Measurements from ENCODE around the gene LRRC34.

DNA sequence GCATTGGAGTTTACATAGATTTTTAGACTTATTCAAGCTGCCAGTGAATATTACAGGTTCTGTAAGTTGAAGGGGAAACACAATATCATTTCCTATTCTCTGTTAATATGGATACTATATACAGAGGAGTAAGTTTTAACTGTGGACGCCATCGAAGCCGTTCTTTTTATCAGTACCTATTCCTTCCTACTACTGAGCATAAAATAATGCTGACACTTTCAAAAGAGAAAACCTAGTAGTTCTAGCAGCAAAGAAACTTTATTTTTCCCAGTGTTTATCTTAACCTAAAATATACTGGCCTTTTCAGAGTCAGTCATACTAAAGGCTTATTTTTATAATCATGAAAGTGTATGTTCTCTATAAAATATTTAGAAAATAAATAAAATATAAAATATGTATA is 42.8 kb upstream of the LRRC34 start:
- TF ChIP-seq EZH2 (IDR thresholded peaks at IDR 0.05; ENCODE audit: borderline replicate concordance, control insufficient read depth, low read depth, low read length) (no peak), BHLHE40 (IDR thresholded peaks at IDR 0.05; ENCODE audit: borderline replicate concordance in 1 of 2, low read depth in 2 of 2, low read length in 1 of 2) (no peak), HDAC2 (IDR thresholded peaks at IDR 0.05) (no peak), POLR2A (IDR thresholded peaks at IDR 0.05; ENCODE audit: low read depth, low read length) (no peak), SIX5 (IDR thresholded peaks at IDR 0.05; ENCODE audit: low read depth, low read length, severe bottlenecking) (no peak), ZNF274 (IDR thresholded peaks at IDR 0.05; ENCODE audit: insufficient read depth, insufficient read length) (no peak), DPF2 (IDR thresholded peaks at IDR 0.05) (no peak)
- TF ChIP-seq, protein P1, sequence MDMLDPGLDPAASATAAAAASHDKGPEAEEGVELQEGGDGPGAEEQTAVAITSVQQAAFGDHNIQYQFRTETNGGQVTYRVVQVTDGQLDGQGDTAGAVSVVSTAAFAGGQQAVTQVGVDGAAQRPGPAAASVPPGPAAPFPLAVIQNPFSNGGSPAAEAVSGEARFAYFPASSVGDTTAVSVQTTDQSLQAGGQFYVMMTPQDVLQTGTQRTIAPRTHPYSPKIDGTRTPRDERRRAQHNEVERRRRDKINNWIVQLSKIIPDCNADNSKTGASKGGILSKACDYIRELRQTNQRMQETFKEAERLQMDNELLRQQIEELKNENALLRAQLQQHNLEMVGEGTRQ (IDR thresholded peaks at IDR 0.05; ENCODE audit: borderline replicate concordance, low read depth, low read length), result no peak
- TF ChIP-seq, protein P2, sequence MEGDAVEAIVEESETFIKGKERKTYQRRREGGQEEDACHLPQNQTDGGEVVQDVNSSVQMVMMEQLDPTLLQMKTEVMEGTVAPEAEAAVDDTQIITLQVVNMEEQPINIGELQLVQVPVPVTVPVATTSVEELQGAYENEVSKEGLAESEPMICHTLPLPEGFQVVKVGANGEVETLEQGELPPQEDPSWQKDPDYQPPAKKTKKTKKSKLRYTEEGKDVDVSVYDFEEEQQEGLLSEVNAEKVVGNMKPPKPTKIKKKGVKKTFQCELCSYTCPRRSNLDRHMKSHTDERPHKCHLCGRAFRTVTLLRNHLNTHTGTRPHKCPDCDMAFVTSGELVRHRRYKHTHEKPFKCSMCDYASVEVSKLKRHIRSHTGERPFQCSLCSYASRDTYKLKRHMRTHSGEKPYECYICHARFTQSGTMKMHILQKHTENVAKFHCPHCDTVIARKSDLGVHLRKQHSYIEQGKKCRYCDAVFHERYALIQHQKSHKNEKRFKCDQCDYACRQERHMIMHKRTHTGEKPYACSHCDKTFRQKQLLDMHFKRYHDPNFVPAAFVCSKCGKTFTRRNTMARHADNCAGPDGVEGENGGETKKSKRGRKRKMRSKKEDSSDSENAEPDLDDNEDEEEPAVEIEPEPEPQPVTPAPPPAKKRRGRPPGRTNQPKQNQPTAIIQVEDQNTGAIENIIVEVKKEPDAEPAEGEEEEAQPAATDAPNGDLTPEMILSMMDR (IDR thresholded peaks at IDR 0.05 in 2 of 3, conservative IDR thresholded peaks at IDR 0.05 in 1 of 3; ENCODE audit: control insufficient read depth in 2 of 3, extremely low read depth in 1 of 3, insufficient read depth in 1 of 3, low read depth in 3 of 3, low read length in 3 of 3), result no peak
- TF ChIP-seq, protein P3, sequence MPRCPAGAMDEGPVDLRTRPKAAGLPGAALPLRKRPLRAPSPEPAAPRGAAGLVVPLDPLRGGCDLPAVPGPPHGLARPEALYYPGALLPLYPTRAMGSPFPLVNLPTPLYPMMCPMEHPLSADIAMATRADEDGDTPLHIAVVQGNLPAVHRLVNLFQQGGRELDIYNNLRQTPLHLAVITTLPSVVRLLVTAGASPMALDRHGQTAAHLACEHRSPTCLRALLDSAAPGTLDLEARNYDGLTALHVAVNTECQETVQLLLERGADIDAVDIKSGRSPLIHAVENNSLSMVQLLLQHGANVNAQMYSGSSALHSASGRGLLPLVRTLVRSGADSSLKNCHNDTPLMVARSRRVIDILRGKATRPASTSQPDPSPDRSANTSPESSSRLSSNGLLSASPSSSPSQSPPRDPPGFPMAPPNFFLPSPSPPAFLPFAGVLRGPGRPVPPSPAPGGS (IDR thresholded peaks at IDR 0.05; ENCODE audit: borderline replicate concordance, insufficient read depth, low read depth, low read length, poor library complexity, severe bottlenecking), result no peak
